Activated CD8-positive, alpha-beta T cell treated with anti-CD3 and anti-CD28 coated beads for 36 hours (primary cell): ENCODE measurements around the gene ZNF92. TPM values are rescaled to one million over a fixed set of nuclear protein-coding genes. Genes with fewer than 3 reads are reported as not detected.
"Not testable (repeated sequence)": the region's sequence is repeated elsewhere in the genome, so short reads cannot be mapped to it uniquely, and the experiment has no call there.

ENCODE experiments used
- ATAC-seq: fragments of 200-7000 bp; cut with Tn5 transposase; one replicate; pipeline ENCODE4 v1.10.0; 2021; ENCODE audit warnings: mild to moderate bottlenecking, moderate library complexity
- CTCF ChIA-PET: fragments of 350-600 bp; sonication (Branson Sonifier 250); formaldehyde crosslinking; loops from one replicate; lab custom pipeline; 2021; ENCODE audit warnings: antibody characterized with exemption; lab: Charles Lee
- POLR2A ChIA-PET: fragments of 350-600 bp; sonication (Branson Sonifier 250); formaldehyde crosslinking; loops from one replicate; lab custom pipeline; 2021; ENCODE audit warnings: antibody characterized with exemption; lab: Charles Lee
- DNase-seq: peaks from one replicate; pipeline ENCODE4 v3.0.0-alpha.2; 2020
- H3K27ac Mint-ChIP-seq: one replicate; pipeline ENCODE4 v1.8.0; 2021; ENCODE audit warnings: mild to moderate bottlenecking, mixed read lengths
- H3K27me3 Mint-ChIP-seq: one replicate; pipeline ENCODE4 v1.8.0; 2021; ENCODE audit warnings: mixed read lengths
- H3K36me3 Mint-ChIP-seq: one replicate; pipeline ENCODE4 v1.8.0; 2021; ENCODE audit warnings: low read depth, mixed read lengths
- H3K4me1 Mint-ChIP-seq: one replicate; pipeline ENCODE4 v1.8.0; 2021; ENCODE audit warnings: low read depth, mixed read lengths
- H3K4me3 Mint-ChIP-seq: one replicate; pipeline ENCODE4 v1.8.0; 2021; ENCODE audit warnings: mild to moderate bottlenecking, moderate library complexity, mixed read lengths
- H3K9me3 Mint-ChIP-seq: one replicate; pipeline ENCODE4 v1.8.0; 2021; ENCODE audit warnings: mixed read lengths
- CTCF ChIP-seq: fragments of 200-600 bp; IDR thresholded peaks from one replicate; pipeline ENCODE4 v1.8.0; 2022; ENCODE audit warnings: antibody characterized with exemption, mild to moderate bottlenecking
- intact Hi-C: fragments of 100-400 bp; cut with micrococcal nuclease; formaldehyde crosslinking; loops from one replicate; pipeline ENCODE4 v1.10.0; 2022
- total RNA-seq, 2 experiments: library from RNA; stranded (reverse); gene quantifications; one replicate each; pipeline ENCODE4 v1.2.3, GENCODE V29; 2021

ZNF92 gene
- total RNA-seq, 2 experiments from 2014 or later, result 13.7 to 13.8 TPM

- H3K4me1 Mint-ChIP-seq, result no peaks in the 10 kb centered on the region
- no peak for DNase-seq
- no peak for TF ChIP-seq CTCF
- no peaks in the 10 kb centered on the region for H3K9me3 Mint-ChIP-seq
- intact Hi-C loops, result no loop called here
- peaks cover 8% of the 10 kb centered on the region for H3K27me3 Mint-ChIP-seq
- no peak overlapping the region for H3K27ac Mint-ChIP-seq
- ATAC-seq, result no peak
- CTCF ChIA-PET, result interaction anchor here (2.0 kb wide), 1 partner anchor 36 kb away, joined by 5 read pairs; no protein-coding TSS in a partner anchor
- POLR2A ChIA-PET, result no interaction called here
- H3K36me3 Mint-ChIP-seq, result no peaks in the 10 kb centered on the region
- no peak overlapping the region for H3K4me3 Mint-ChIP-seq
Observed at GRCh38 chr7:65342723-65343629, 30.7 kb upstream of the ZNF92 start.

- peaks cover 10% of the 10 kb centered on the region for H3K27me3 Mint-ChIP-seq
- CTCF ChIA-PET, result interaction anchor here (2.0 kb wide), 1 partner anchor 37 kb away, joined by 5 read pairs; no protein-coding TSS in a partner anchor
- H3K27ac Mint-ChIP-seq, H3K9me3 Mint-ChIP-seq, H3K4me1 Mint-ChIP-seq, H3K36me3 Mint-ChIP-seq, DNase-seq, POLR2A ChIA-PET, intact Hi-C loops, ATAC-seq, H3K4me3 Mint-ChIP-seq: not testable (repeated sequence)
Observed at GRCh38 chr7:65344541-65344940, 29.1 kb upstream of the ZNF92 start.

GRCh38 chr7:65354263-65354662 lies 19.4 kb upstream of the ZNF92 start:
- ATAC-seq, result no peak
- peaks cover 1% of the 10 kb centered on the region for H3K9me3 Mint-ChIP-seq
- DNase-seq, result no peak
- peaks cover 5% of the 10 kb centered on the region for H3K27me3 Mint-ChIP-seq
- no peak for TF ChIP-seq CTCF
- intact Hi-C loops, result no loop called here
- no peak overlapping the region for H3K4me3 Mint-ChIP-seq
- CTCF ChIA-PET, result no interaction called here
- no peaks in the 10 kb centered on the region for H3K4me1 Mint-ChIP-seq
- POLR2A ChIA-PET, result no interaction called here
- no peaks in the 10 kb centered on the region for H3K36me3 Mint-ChIP-seq
- H3K27ac Mint-ChIP-seq, result no peak overlapping the region

GRCh38 chr7:65369843-65370242 lies 3.8 kb upstream of the ZNF92 start:
- Mint-ChIP-seq H3K27me3 (no peaks in the 10 kb centered on the region), H3K27ac (no peak overlapping the region), H3K36me3 (no peaks in the 10 kb centered on the region), H3K4me3 (no peak overlapping the region), H3K9me3 (no peaks in the 10 kb centered on the region), H3K4me1 (peaks cover 5% of the 10 kb centered on the region)
- no peak for TF ChIP-seq CTCF
- no peak for DNase-seq
- no peak for ATAC-seq
- POLR2A ChIA-PET, result no interaction called here
- CTCF ChIA-PET, result no interaction called here
- intact Hi-C loops, result no loop called here

GRCh38 chr7:65371468-65371867 lies 2.2 kb upstream of the ZNF92 start:
- no peak for ATAC-seq
- CTCF ChIA-PET, result interaction anchor here (1.6 kb wide), 1 partner anchor 47 kb away, joined by 3 read pairs; no protein-coding TSS in a partner anchor
- H3K9me3 Mint-ChIP-seq, result no peaks in the 10 kb centered on the region
- H3K27ac Mint-ChIP-seq, result no peak overlapping the region
- no peaks in the 10 kb centered on the region for H3K27me3 Mint-ChIP-seq
- no peak overlapping the region for H3K4me3 Mint-ChIP-seq
- no peak for DNase-seq
- H3K36me3 Mint-ChIP-seq, result peaks cover 5% of the 10 kb centered on the region
- no peak for TF ChIP-seq CTCF
- intact Hi-C loops, result no loop called here
- H3K4me1 Mint-ChIP-seq, result peaks cover 12% of the 10 kb centered on the region
- POLR2A ChIA-PET, result interaction anchor here (0.7 kb wide), 1 partner anchor 9 kb away, joined by 3 read pairs; no protein-coding TSS in a partner anchor
